ENCODE measurements around the gene TBL1XR1. TPM values are rescaled to one million over a fixed set of nuclear protein-coding genes. Genes with fewer than 3 reads are reported as not detected.
A peak's percentile ranks its signal among the peaks of the same experiment; 100 is the strongest.
"Not testable (repeated sequence)": the region's sequence is repeated elsewhere in the genome, so short reads cannot be mapped to it uniquely, and the experiment has no call there.

TBL1XR1 gene
- total RNA-seq, 1 donor from 2014 or later: 203 TPM

DNA sequence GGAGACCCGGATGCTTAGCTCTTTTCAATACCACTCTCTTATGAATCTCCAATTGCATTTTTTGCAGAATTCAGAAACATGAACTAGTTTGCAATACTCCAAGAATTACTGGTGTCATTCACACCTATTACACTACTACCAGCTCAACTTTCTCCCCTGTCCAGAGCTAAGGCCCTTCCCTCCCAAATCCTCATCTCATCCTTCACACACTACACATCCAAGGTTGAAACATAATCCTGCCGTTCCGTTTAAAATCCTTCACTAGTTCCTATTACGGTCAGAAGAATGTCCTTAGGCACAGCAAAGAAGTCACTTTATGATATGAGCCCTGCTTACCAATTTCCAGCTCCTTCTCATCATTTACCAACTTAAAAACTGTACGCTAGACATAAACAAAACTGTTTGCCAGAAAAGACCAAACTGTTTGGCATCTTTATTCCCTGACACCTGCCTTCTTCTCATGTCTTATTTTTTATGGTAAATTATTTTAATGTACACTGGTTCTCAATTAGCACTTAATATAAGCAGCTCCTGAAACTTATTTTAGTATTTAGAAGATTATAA lies 22.6 kb downstream of the TBL1XR1 start:
- TF ChIP-seq, protein P1, sequence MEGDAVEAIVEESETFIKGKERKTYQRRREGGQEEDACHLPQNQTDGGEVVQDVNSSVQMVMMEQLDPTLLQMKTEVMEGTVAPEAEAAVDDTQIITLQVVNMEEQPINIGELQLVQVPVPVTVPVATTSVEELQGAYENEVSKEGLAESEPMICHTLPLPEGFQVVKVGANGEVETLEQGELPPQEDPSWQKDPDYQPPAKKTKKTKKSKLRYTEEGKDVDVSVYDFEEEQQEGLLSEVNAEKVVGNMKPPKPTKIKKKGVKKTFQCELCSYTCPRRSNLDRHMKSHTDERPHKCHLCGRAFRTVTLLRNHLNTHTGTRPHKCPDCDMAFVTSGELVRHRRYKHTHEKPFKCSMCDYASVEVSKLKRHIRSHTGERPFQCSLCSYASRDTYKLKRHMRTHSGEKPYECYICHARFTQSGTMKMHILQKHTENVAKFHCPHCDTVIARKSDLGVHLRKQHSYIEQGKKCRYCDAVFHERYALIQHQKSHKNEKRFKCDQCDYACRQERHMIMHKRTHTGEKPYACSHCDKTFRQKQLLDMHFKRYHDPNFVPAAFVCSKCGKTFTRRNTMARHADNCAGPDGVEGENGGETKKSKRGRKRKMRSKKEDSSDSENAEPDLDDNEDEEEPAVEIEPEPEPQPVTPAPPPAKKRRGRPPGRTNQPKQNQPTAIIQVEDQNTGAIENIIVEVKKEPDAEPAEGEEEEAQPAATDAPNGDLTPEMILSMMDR (IDR thresholded peaks at IDR 0.05; ENCODE audit: insufficient read depth, low read length, severe bottlenecking): no peak
- H3K36me3 ChIP-seq (ENCODE audit: control insufficient read depth, insufficient read depth, low read length): no peaks in the 10 kb centered on the region
- no peaks in the 10 kb centered on the region for H3K27me3 ChIP-seq (ENCODE audit: control insufficient read depth, insufficient read depth, low read length)
- FAIRE-seq (no peak), DNase-seq (ENCODE audit: low read depth) (no peak)
- no peak overlapping the region for H3K4me3 ChIP-seq (ENCODE audit: low read depth, low read length)

DNA sequence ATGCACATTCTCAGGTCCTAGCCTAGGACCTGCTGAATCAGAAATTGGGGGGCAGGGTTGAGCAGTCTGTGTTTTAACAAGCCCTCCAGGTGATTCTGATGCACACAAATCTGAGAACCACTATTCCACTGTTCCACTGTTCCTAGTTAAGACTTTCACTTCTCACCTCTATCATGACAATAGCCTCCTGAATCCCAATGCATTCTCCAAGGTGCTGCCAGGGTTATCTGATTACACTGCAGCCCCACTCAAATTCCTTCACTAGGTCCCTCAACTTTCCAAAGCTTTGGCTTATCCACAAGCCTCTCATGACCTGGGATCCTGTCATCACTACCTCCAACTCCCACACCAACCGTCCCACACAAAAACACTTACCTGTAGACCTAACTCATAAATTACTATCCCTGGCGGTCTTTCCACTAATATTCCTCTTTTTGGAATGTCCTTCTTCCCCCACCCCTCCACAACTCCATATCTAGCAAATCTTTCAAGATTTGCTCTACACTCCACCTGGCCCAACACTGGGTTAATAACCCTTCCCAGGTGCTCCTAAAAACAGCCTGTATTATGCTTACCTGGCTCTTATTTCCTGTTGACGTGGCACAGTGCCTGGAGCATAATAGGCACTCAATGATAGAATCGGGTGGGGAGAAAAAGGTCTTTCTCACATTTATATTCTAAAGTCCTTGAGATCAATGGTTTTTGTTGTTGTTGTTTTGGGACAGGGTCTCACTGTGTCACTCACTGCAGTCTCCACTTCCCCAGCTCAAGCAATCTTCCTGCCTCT lies 27.2 kb downstream of the TBL1XR1 start:
- FAIRE-seq (no peak), DNase-seq (ENCODE audit: low read depth) (peak; percentile 57)
- no peak overlapping the region for H3K4me3 ChIP-seq (ENCODE audit: low read depth, low read length)
- no peaks in the 10 kb centered on the region for H3K36me3 ChIP-seq (ENCODE audit: control insufficient read depth, insufficient read depth, low read length)
- H3K27me3 ChIP-seq (ENCODE audit: control insufficient read depth, insufficient read depth, low read length): no peaks in the 10 kb centered on the region
- TF ChIP-seq, protein P1 (IDR thresholded peaks at IDR 0.05; ENCODE audit: insufficient read depth, low read length, severe bottlenecking): no peak

DNA sequence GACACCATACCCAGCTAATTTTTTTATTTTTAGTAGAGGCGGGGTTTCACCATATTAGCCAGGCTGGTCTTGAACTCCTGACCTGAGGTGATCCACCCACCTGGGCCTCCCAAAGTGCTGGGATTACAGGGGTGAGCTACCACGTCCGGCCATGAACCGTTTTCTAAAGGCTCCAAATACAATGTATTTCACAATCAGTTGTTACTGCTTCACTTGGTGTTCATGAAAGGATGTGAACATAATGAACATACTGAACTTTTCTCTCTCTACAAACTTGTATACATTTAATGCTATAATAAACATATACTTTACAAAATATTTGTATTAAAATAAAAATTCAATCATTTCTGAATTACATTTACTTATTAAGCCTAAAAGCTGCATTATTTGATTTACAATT lies 28.9 kb downstream of the TBL1XR1 start:
- Histone ChIP-seq H3K4me3 (ENCODE audit: low read depth, low read length) (no peak overlapping the region), H3K27me3 (ENCODE audit: control insufficient read depth, insufficient read depth, low read length) (no peaks in the 10 kb centered on the region), H3K36me3 (ENCODE audit: control insufficient read depth, insufficient read depth, low read length) (no peaks in the 10 kb centered on the region)
- DNase-seq (ENCODE audit: low read depth) (no peak), FAIRE-seq (no peak)
- TF ChIP-seq, protein P1 (IDR thresholded peaks at IDR 0.05; ENCODE audit: insufficient read depth, low read length, severe bottlenecking): no peak

DNA sequence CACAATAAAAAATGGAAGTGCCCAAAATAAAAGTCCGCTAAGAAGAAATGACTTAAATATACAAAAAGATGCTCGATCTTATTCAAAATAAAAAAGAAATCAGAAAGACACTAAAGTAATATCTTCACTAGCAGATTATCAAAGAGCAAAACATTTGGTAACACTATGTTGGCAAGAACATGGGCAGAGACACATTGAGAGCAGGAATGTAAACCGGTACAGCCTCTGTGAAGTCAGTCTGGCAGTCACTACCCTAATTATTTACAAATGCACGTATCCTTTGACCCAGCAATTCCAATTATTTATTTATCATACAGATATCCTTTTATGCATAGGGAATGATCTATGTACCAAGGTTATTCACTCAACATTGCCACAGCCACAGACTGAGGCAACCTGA lies 34.5 kb downstream of the TBL1XR1 start:
- DNase-seq (ENCODE audit: low read depth): no peak
- TF ChIP-seq, protein P1 (IDR thresholded peaks at IDR 0.05; ENCODE audit: insufficient read depth, low read length, severe bottlenecking): no peak
- FAIRE-seq: no peak
- no peaks in the 10 kb centered on the region for H3K27me3 ChIP-seq (ENCODE audit: control insufficient read depth, insufficient read depth, low read length)
- no peaks in the 10 kb centered on the region for H3K36me3 ChIP-seq (ENCODE audit: control insufficient read depth, insufficient read depth, low read length)
- no peak overlapping the region for H3K4me3 ChIP-seq (ENCODE audit: low read depth, low read length)

DNA sequence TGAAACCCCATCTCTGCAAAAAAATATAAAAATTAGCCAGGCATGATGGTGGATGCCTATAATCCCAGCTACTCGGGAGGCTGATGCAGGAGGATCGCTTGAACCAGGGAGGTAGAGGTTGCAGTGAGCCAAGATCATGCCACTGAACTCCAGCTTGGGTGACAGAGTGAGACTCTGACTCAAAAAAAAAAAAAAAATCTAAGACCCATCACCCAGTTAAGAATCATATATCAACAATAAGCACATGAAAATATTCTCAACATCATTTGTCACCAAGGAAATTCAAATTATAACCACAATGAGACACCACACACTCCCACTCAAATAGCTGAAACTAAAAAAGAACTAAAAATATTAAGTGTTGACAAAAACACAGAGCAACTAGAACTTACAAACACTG lies 35.7 kb downstream of the TBL1XR1 start:
- H3K4me3 ChIP-seq (ENCODE audit: low read depth, low read length); FAIRE-seq; H3K36me3 ChIP-seq (ENCODE audit: control insufficient read depth, insufficient read depth, low read length); DNase-seq (ENCODE audit: low read depth); H3K27me3 ChIP-seq (ENCODE audit: control insufficient read depth, insufficient read depth, low read length): not testable (repeated sequence)

DNA sequence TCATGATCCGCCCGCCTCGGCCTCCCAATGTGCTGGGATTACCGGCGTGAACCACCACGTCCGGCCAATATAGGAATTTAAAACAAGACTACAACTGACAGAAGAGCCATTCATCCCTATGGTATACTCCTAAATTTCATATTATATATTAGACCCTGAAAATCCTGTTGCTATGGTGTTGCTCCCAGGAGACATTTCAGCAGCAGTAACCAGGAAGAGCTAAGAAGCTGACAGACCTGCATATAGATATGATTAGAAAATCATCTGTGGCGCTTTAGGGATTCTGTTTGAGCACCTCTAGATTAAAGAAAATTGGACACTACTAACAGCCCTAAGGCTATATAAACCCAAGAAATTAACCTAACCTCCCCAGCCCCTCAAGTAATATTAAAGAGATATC lies 38.8 kb downstream of the TBL1XR1 start:
- DNase-seq (ENCODE audit: low read depth) (no peak), FAIRE-seq (no peak)
- H3K4me3 ChIP-seq (ENCODE audit: low read depth, low read length): no peak overlapping the region
- no peaks in the 10 kb centered on the region for H3K27me3 ChIP-seq (ENCODE audit: control insufficient read depth, insufficient read depth, low read length)
- no peaks in the 10 kb centered on the region for H3K36me3 ChIP-seq (ENCODE audit: control insufficient read depth, insufficient read depth, low read length)
- TF ChIP-seq, protein P1 (IDR thresholded peaks at IDR 0.05; ENCODE audit: insufficient read depth, low read length, severe bottlenecking): no peak

All from bronchial epithelial cell (primary cell).